ENCODE data around the gene SLC39A7.

GRCh38 chr6:33168284-33168601, 32.4 kb upstream of the SLC39A7 start:
- TF ChIP-seq, protein P1, sequence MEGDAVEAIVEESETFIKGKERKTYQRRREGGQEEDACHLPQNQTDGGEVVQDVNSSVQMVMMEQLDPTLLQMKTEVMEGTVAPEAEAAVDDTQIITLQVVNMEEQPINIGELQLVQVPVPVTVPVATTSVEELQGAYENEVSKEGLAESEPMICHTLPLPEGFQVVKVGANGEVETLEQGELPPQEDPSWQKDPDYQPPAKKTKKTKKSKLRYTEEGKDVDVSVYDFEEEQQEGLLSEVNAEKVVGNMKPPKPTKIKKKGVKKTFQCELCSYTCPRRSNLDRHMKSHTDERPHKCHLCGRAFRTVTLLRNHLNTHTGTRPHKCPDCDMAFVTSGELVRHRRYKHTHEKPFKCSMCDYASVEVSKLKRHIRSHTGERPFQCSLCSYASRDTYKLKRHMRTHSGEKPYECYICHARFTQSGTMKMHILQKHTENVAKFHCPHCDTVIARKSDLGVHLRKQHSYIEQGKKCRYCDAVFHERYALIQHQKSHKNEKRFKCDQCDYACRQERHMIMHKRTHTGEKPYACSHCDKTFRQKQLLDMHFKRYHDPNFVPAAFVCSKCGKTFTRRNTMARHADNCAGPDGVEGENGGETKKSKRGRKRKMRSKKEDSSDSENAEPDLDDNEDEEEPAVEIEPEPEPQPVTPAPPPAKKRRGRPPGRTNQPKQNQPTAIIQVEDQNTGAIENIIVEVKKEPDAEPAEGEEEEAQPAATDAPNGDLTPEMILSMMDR (optimal IDR thresholded peaks at IDR 0.05 in 1 of 3, IDR thresholded peaks at IDR 0.05 in 1 of 3, conservative IDR thresholded peaks at IDR 0.05 in 1 of 3; ENCODE audit: extremely low read depth in 1 of 3, insufficient read depth in 2 of 3, low read length in 3 of 3) = no peak
- TF ChIP-seq EZH2 (IDR thresholded peaks at IDR 0.05; ENCODE audit: low read length) = no peak
